PC-3 (cell line): ENCODE data around the gene OR51F1.

Source experiments
- CTCF ChIP-seq: fragments of 300-600 bp; sonication (generic); conservative IDR thresholded peaks from 2 replicates; pipeline ENCODE4 v1.5.1; 2017; ENCODE audit warnings: antibody characterized with exemption, low read depth, mild to moderate bottlenecking, low read length
- EZH2 ChIP-seq: fragments of 300-600 bp; sonication (generic); IDR thresholded peaks from one replicate; pipeline ENCODE4 v1.6.1; 2017; ENCODE audit warnings: antibody characterized with exemption, mild to moderate bottlenecking, low read length; ENCODE audit not compliant: unreplicated experiment
- EZH2phosphoT487 ChIP-seq: fragments of 300-600 bp; sonication (generic); IDR thresholded peaks from 2 replicates; pipeline ENCODE4 v1.6.1; 2018; ENCODE audit warnings: mild to moderate bottlenecking, antibody characterized with exemption, low read length, borderline replicate concordance

DNA sequence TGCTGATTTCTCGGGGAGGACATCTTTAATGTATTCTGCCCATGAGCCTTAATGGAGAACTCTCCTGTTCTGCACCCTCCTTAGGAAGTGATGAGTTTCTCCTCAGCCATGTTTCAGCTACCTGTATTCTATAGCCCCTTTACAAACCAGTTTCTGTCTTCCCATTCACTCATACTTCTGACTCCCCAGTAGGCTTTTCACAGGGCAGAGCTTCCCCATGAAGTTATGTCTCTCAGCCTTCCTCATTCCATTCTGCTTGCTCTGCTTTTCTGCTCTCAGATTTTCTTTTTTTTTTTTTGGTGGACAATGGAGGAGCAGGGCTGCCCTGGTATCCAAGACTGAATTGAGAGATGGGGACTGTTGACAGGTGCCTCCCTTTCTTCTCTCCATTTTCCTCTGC, 38.7 kb upstream of the OR51F1 start:
- TF ChIP-seq CTCF (no peak), EZH2phosphoT487 (no peak), EZH2 (no peak)
